ENCODE measurements around the gene TPCN2.
"Not testable (repeated sequence)": the region's sequence is repeated elsewhere in the genome, so short reads cannot be mapped to it uniquely, and the experiment has no call there.

Gene TPCN2

DNA sequence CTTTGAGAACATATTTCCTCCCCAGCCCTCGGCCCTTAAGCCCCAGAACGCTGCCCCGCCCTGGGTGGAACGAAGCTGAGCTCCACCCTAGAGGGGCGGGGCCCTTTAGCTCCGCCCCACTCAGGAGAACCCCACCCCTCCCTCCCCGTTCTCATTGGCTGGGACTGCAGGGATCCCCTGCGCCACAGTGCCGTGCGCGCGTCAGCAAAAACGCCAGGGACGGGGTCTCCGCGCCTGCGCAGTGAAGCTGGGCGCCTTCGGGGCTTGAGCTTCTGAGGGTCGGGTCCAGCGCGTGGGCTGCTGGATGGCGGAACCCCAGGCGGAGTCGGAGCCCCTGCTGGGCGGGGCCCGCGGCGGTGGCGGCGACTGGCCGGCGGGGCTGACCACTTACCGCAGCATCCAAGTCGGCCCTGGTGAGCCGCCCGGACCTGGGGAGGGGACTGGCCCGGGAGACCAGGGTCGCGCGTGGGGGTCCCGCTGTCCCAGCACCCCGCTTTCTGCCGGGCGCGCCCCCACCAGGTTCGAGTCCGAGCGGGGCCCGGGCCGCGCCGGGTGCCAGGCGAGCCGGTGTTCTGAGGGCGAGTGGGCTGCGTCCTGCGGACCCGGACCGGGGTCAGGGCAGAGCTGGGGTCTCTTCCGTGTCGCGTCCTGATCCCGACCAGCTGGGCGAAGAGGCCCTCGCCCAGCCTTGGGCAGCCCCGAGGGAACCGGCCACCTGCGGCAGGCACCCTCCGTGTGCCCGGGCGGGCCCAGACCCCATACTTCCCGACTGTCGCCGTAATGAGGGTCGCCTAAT, at the start of gene TPCN2:
TSS of gene TPCN2 (plus strand) at position 239 of the 796 bp plus-strand sequence. CDS start at position 305, 66 bp downstream.
- Histone ChIP-seq H3K4me1 (peaks cover 0 to 60% (median 42%) of the 10 kb centered on the region in 4 donors), H3K4me3 (peak within 1 kb of the TSS; percentile 95 to 100), H3K36me3 (peaks cover under 1 to 8% (median 3%) of the 10 kb centered on the region in 3 donors), H3K27me3 (no peaks in the 10 kb centered on the region), H3K9me3 (no peaks in the 10 kb centered on the region), H3K27ac (peak within 1 kb of the TSS; percentile 94 to 99)
- peak; percentile 87 to 96 for DNase-seq
- TF ChIP-seq, protein P1, sequence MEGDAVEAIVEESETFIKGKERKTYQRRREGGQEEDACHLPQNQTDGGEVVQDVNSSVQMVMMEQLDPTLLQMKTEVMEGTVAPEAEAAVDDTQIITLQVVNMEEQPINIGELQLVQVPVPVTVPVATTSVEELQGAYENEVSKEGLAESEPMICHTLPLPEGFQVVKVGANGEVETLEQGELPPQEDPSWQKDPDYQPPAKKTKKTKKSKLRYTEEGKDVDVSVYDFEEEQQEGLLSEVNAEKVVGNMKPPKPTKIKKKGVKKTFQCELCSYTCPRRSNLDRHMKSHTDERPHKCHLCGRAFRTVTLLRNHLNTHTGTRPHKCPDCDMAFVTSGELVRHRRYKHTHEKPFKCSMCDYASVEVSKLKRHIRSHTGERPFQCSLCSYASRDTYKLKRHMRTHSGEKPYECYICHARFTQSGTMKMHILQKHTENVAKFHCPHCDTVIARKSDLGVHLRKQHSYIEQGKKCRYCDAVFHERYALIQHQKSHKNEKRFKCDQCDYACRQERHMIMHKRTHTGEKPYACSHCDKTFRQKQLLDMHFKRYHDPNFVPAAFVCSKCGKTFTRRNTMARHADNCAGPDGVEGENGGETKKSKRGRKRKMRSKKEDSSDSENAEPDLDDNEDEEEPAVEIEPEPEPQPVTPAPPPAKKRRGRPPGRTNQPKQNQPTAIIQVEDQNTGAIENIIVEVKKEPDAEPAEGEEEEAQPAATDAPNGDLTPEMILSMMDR (IDR thresholded peaks at IDR 0.05): no peak
- intact Hi-C loops (cut with DNase I; ENCODE audit: low total_unique reads): loop anchor here (5.0 kb wide), 1 partner anchor 37 kb away; the partner anchor contains the start of gene MRGPRF

DNA sequence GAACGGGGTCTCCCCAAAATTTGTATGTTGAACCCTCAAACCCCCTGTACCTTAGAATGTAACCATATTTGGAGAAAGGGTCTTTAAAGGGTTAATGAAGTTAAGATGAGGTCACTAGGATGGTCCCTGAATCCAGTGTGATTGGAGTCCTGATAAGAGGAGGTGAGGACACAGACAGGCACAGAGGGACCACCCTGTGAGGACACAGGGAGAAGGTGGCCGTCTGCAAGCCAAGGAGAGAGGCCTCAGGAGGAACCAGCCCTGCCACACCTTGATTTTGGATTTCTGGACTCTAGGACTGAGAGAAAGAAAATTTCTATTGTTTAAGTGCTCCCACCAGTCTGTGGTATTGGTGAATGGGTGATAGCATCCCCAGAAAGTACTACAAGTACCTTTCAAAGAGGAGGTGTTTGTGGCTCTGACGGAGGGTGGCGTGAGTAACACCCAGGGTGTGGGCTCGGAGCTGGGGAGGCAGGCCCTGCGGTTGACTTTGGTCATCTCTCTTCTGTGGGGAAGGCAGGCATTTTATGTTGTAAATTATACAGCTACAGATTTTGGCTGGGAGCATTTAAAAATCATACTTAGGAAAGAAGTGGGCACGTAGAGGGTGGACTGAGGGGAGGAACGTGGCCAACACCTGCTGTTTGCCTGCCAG, 49.5 kb upstream of the TPCN2 start:
- DNase-seq: peak in 1 of 2 donors; percentile 65
- Histone ChIP-seq H3K36me3 (peaks cover 7 to 14% (median 10%) of the 10 kb centered on the region in 3 donors), H3K4me3 (no peak overlapping the region), H3K4me1 (peaks cover 17 to 71% (median 61%) of the 10 kb centered on the region in 4 donors), H3K27me3 (no peaks in the 10 kb centered on the region), H3K27ac (peak overlapping the region; percentile 91 to 93), H3K9me3 (no peaks in the 10 kb centered on the region)
- intact Hi-C loops (cut with DNase I; ENCODE audit: low total_unique reads): no loop called here
- TF ChIP-seq, protein P1 (IDR thresholded peaks at IDR 0.05): no peak

DNA sequence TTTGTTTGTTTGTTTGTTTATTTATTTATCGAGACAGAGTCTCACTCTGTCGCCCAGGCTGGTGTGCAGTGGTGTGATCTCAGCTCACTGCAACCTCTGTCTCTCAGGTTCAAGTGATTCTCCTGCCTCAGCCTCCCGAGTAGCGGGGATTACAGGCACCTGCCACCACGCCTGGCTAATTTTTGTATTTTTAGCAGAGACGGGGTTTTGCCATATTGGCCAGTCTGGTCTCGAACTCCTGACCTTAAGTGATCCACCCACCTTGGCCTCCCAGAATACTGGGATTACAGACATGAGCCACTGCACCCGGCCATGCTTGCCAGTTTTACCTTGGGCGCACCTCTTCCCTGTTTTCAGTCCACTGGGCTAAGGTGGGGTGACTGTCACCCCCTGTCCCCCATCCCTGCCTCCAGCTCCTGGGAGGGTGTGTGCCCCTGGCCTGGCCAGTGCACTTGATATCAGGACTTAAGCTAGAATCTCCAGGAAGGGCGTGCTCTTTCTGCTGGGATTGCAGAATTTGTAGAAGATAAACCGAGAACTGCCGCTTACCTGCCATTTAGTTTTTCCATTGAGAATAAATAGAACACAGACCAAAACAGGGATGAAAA, 48.9 kb upstream of the TPCN2 start:
- intact Hi-C loops (cut with DNase I; ENCODE audit: low total_unique reads): loop anchor here (10.0 kb wide), 1 partner anchor 75 kb away; no protein-coding TSS in a partner anchor
- H3K27me3 ChIP-seq, H3K9me3 ChIP-seq, H3K4me3 ChIP-seq: not testable (repeated sequence)
- H3K27ac ChIP-seq: peak overlapping the region; percentile 91 to 93
- H3K36me3 ChIP-seq: peaks cover 13 to 20% (median 16%) of the 10 kb centered on the region in 3 donors
- peaks cover 17 to 77% (median 65%) of the 10 kb centered on the region in 4 donors for H3K4me1 ChIP-seq
- peak in 1 of 2 donors; percentile 59 for DNase-seq

DNA sequence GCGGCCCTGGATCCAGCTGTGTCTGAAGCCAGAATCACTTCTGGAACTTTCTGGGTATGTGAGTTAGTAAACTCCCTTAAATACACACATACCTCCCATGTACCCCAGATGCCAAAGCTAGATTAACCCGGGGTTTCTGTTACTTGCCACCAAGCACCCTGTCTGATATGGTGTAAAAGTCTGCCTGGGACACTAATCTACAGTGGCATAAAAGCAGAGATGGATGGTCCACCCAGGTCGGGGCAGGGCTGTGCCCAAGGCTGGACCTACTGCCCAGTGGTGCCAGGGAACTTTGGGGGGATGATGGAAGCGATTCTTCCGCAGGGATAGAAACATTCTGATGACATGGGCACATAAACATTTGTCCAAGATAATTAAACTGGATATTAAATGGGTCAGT, 48.3 kb upstream of the TPCN2 start:
- peak in 1 of 2 donors; percentile 21 for DNase-seq
- H3K4me1 ChIP-seq: peaks cover 17 to 81% (median 70%) of the 10 kb centered on the region in 4 donors
- peak overlapping the region; percentile 91 to 93 for H3K27ac ChIP-seq
- TF ChIP-seq, protein P1 (IDR thresholded peaks at IDR 0.05): no peak
- H3K4me3 ChIP-seq: no peak overlapping the region
- intact Hi-C loops (cut with DNase I; ENCODE audit: low total_unique reads): loop anchor here (10.0 kb wide), 1 partner anchor 76 kb away; no protein-coding TSS in a partner anchor
- H3K27me3 ChIP-seq: no peaks in the 10 kb centered on the region
- H3K9me3 ChIP-seq: no peaks in the 10 kb centered on the region
- H3K36me3 ChIP-seq: peaks cover 18 to 26% (median 22%) of the 10 kb centered on the region in 3 donors

DNA sequence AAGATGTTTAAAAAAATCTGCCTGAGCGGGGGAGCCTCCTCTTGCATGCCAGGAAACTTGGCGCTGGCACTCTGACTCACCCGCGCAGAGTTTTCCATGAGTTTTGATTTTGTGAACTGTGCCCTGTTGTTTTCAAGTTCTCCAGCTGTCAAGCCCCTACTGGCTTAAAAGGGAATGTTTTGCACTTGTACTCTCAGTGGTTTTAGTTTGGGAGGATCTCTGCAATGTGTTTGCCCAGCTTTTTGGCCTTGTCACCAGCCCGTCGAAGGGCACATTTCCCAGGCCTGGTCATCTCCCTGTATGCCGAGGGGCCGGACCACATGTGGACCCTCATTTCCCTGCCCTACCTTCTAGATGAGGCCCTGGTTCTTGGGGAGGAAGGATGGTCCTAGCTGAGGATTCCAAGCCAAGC, 47.9 kb upstream of the TPCN2 start:
- Histone ChIP-seq H3K36me3 (peaks cover 23 to 30% (median 26%) of the 10 kb centered on the region in 3 donors), H3K4me3 (no peak overlapping the region), H3K9me3 (no peaks in the 10 kb centered on the region), H3K4me1 (peaks cover 17 to 83% (median 72%) of the 10 kb centered on the region in 4 donors), H3K27me3 (no peaks in the 10 kb centered on the region), H3K27ac (peak overlapping the region; percentile 91 to 93)
- DNase-seq: peak; percentile 79 to 91
- TF ChIP-seq, protein P1 (IDR thresholded peaks at IDR 0.05): peak; percentile 72 to 88
- intact Hi-C loops (cut with DNase I; ENCODE audit: low total_unique reads): loop anchor here (10.0 kb wide), 1 partner anchor 76 kb away; no protein-coding TSS in a partner anchor

All from tibial artery (tissue), 4 donors.